Uterus (tissue), 2 donors: ENCODE results near the gene MRPL19.

ENCODE experiments used
- CTCF ChIP-seq, 4 experiments: fragments of 200-600 bp in 2 of 4; fragments of 450-650 bp in 2 of 4; sonication (generic) in 2 of 4; IDR thresholded peaks; one replicate each; pipeline ENCODE4 v1.5.1; 2016 to 2019; ENCODE audit warnings: antibody characterized with exemption in 4 of 4, mild to moderate bottlenecking in 2 of 4, moderate library complexity in 1 of 4
- POLR2A ChIP-seq, 2 donors: fragments of 450-650 bp; IDR thresholded peaks; one replicate each; pipeline ENCODE4 v1.6.1; 2016; ENCODE audit warnings: antibody characterized with exemption in 2 of 2, mild to moderate bottlenecking in 1 of 2, moderate library complexity in 1 of 2

GRCh38 chr2:75737961-75738360 lies 91.4 kb downstream of the MRPL19 start:
- no peak for TF ChIP-seq CTCF (IDR thresholded peaks at IDR 0.05)
- no peak for TF ChIP-seq POLR2A (IDR thresholded peaks at IDR 0.05)
